ENCODE measurements around the gene RFT1. TPM values are rescaled to one million over a fixed set of nuclear protein-coding genes. Genes with fewer than 3 reads are reported as not detected.
A peak's percentile ranks its signal among the peaks of the same experiment; 100 is the strongest.

RFT1 gene
- total and polyA plus RNA-seq, 2 experiments from 2014 or later: 11.3 to 13.3 TPM

DNA sequence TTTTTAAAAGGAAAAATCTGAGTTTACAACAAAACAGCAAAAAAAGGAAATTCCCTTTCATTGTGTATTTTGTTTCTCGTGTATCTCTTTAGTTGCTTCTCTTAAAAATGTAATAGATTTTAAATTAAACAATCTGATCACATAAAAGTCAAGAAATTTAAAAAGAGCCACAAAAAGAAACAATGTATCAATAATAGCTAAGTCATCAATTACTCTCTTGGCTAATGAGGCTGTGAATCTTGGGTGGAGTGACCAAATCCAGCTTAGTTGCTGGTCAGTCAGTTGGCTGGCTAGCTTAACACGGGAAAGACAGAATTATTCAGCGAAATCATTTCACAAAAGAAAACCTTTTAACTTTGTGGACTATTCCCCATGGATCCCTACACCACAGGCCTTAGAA is 87.6 kb downstream of the RFT1 start:
- Histone ChIP-seq H3K27me3 (ENCODE audit: insufficient read depth) (peaks cover 27% of the 10 kb centered on the region), H3K4me3 (no peak overlapping the region), H3K4me2 (peak overlapping the region; percentile 82), H3K27ac (ENCODE audit: low read depth) (no peak overlapping the region), H3K9me2 (ENCODE audit: insufficient read depth) (no peaks in the 10 kb centered on the region), H3K36me3 (ENCODE audit: insufficient read depth) (no peaks in the 10 kb centered on the region), H3K4me1 (ENCODE audit: insufficient read depth) (peaks cover 23% of the 10 kb centered on the region), H2AFZ (no peak overlapping the region), H3F3A (replicated peaks; ENCODE audit: low read depth) (peaks cover 22% of the 10 kb centered on the region), H4K20me1 (replicated peaks; ENCODE audit: insufficient read depth) (peaks cover 9% of the 10 kb centered on the region), H3K79me2 (replicated peaks; ENCODE audit: insufficient read depth) (peaks cover 60% of the 10 kb centered on the region)
- no peaks in the 10 kb centered on the region; the same call in 2 of the 3 replicates for H3K9me3 Mint-ChIP-seq
- peaks cover 36% of the 10 kb centered on the region for H3K4me1 Mint-ChIP-seq
- H3K27me3 Mint-ChIP-seq (ENCODE audit: insufficient read depth, low read depth, poor library complexity): peaks cover 21% of the 10 kb centered on the region
- H3K27ac Mint-ChIP-seq: no peak overlapping the region
- peaks cover 2% of the 10 kb centered on the region; the same call in 1 of the 3 replicates for H3K36me3 Mint-ChIP-seq (ENCODE audit: low read depth)
- DNase-seq (ENCODE audit: low spot score) (no peak), ATAC-seq (no peak)
- H3K4me3 Mint-ChIP-seq: 0 out of 3 replicates have a peak overlapping the region, but pooled peaks have one; percentile 2
- TF ChIP-seq CREB1 (CRISPR knock-in tag; IDR thresholded peaks at IDR 0.05; ENCODE audit: low read depth): no peak
- TF ChIP-seq POLR2AphosphoS5 (IDR thresholded peaks at IDR 0.05; ENCODE audit: low read depth): no peak

DNA sequence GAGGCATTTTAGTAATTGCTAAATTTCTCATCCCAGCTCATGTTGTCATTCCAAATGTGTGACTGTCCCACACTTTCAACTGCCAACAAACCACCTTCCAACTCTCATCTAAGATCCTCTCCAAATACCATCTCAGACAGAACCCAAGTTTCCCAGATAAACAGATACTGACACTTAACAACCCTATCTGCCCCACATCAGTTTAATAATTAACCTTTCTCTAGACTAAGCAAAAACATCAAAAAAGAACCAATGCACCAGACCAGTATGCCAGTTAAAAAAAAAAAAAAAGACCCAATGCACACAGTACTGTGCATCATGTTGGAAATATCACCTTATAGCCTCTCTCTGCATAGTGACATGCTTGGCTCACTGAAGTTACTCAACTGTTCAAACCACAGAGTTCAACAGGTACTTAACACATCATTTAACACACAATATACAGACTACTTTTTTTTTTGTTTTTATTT is 89.8 kb downstream of the RFT1 start:
- H3K9me3 Mint-ChIP-seq: no peaks in the 10 kb centered on the region
- Histone ChIP-seq H3K4me1 (ENCODE audit: insufficient read depth) (peaks cover 34% of the 10 kb centered on the region), H3K9me2 (ENCODE audit: insufficient read depth) (0 out of 2 replicates have a peak, but pooled peaks cover 6% of the 10 kb centered on the region), H3K79me2 (replicated peaks; ENCODE audit: insufficient read depth) (peaks cover 80% of the 10 kb centered on the region), H2AFZ (no peak overlapping the region), H3K27ac (ENCODE audit: low read depth) (no peak overlapping the region), H3K4me3 (no peak overlapping the region), H3K27me3 (ENCODE audit: insufficient read depth) (peaks cover 17% of the 10 kb centered on the region), H4K20me1 (replicated peaks; ENCODE audit: insufficient read depth) (peaks cover 9% of the 10 kb centered on the region), H3F3A (replicated peaks; ENCODE audit: low read depth) (peaks cover 13% of the 10 kb centered on the region), H3K4me2 (no peak overlapping the region), H3K36me3 (ENCODE audit: insufficient read depth) (no peaks in the 10 kb centered on the region)
- no peak overlapping the region for H3K4me3 Mint-ChIP-seq
- no peak overlapping the region for H3K27ac Mint-ChIP-seq
- DNase-seq (ENCODE audit: low spot score): no peak
- peaks cover 45% of the 10 kb centered on the region for H3K4me1 Mint-ChIP-seq
- TF ChIP-seq, protein P1, sequence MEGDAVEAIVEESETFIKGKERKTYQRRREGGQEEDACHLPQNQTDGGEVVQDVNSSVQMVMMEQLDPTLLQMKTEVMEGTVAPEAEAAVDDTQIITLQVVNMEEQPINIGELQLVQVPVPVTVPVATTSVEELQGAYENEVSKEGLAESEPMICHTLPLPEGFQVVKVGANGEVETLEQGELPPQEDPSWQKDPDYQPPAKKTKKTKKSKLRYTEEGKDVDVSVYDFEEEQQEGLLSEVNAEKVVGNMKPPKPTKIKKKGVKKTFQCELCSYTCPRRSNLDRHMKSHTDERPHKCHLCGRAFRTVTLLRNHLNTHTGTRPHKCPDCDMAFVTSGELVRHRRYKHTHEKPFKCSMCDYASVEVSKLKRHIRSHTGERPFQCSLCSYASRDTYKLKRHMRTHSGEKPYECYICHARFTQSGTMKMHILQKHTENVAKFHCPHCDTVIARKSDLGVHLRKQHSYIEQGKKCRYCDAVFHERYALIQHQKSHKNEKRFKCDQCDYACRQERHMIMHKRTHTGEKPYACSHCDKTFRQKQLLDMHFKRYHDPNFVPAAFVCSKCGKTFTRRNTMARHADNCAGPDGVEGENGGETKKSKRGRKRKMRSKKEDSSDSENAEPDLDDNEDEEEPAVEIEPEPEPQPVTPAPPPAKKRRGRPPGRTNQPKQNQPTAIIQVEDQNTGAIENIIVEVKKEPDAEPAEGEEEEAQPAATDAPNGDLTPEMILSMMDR (conservative IDR thresholded peaks at IDR 0.05; ENCODE audit: low read depth in 2 of 2): no peak
- TF ChIP-seq STAT1 (IDR thresholded peaks at IDR 0.05; ENCODE audit: unreplicated experiment) (no peak), EZH2 (IDR thresholded peaks at IDR 0.05; ENCODE audit: low read depth, unreplicated experiment) (no peak), JUNB (IDR thresholded peaks at IDR 0.05; ENCODE audit: unreplicated experiment) (no peak), NANOG (IDR thresholded peaks at IDR 0.05; ENCODE audit: borderline replicate concordance) (no peak), EZH2phosphoT487 (IDR thresholded peaks at IDR 0.05; ENCODE audit: unreplicated experiment) (no peak), ZNF114 (CRISPR knock-in tag; IDR thresholded peaks at IDR 0.05) (no peak), ZNF331 (CRISPR knock-in tag; IDR thresholded peaks at IDR 0.05; ENCODE audit: low read depth) (no peak)
- TF ChIP-seq, protein P2, sequence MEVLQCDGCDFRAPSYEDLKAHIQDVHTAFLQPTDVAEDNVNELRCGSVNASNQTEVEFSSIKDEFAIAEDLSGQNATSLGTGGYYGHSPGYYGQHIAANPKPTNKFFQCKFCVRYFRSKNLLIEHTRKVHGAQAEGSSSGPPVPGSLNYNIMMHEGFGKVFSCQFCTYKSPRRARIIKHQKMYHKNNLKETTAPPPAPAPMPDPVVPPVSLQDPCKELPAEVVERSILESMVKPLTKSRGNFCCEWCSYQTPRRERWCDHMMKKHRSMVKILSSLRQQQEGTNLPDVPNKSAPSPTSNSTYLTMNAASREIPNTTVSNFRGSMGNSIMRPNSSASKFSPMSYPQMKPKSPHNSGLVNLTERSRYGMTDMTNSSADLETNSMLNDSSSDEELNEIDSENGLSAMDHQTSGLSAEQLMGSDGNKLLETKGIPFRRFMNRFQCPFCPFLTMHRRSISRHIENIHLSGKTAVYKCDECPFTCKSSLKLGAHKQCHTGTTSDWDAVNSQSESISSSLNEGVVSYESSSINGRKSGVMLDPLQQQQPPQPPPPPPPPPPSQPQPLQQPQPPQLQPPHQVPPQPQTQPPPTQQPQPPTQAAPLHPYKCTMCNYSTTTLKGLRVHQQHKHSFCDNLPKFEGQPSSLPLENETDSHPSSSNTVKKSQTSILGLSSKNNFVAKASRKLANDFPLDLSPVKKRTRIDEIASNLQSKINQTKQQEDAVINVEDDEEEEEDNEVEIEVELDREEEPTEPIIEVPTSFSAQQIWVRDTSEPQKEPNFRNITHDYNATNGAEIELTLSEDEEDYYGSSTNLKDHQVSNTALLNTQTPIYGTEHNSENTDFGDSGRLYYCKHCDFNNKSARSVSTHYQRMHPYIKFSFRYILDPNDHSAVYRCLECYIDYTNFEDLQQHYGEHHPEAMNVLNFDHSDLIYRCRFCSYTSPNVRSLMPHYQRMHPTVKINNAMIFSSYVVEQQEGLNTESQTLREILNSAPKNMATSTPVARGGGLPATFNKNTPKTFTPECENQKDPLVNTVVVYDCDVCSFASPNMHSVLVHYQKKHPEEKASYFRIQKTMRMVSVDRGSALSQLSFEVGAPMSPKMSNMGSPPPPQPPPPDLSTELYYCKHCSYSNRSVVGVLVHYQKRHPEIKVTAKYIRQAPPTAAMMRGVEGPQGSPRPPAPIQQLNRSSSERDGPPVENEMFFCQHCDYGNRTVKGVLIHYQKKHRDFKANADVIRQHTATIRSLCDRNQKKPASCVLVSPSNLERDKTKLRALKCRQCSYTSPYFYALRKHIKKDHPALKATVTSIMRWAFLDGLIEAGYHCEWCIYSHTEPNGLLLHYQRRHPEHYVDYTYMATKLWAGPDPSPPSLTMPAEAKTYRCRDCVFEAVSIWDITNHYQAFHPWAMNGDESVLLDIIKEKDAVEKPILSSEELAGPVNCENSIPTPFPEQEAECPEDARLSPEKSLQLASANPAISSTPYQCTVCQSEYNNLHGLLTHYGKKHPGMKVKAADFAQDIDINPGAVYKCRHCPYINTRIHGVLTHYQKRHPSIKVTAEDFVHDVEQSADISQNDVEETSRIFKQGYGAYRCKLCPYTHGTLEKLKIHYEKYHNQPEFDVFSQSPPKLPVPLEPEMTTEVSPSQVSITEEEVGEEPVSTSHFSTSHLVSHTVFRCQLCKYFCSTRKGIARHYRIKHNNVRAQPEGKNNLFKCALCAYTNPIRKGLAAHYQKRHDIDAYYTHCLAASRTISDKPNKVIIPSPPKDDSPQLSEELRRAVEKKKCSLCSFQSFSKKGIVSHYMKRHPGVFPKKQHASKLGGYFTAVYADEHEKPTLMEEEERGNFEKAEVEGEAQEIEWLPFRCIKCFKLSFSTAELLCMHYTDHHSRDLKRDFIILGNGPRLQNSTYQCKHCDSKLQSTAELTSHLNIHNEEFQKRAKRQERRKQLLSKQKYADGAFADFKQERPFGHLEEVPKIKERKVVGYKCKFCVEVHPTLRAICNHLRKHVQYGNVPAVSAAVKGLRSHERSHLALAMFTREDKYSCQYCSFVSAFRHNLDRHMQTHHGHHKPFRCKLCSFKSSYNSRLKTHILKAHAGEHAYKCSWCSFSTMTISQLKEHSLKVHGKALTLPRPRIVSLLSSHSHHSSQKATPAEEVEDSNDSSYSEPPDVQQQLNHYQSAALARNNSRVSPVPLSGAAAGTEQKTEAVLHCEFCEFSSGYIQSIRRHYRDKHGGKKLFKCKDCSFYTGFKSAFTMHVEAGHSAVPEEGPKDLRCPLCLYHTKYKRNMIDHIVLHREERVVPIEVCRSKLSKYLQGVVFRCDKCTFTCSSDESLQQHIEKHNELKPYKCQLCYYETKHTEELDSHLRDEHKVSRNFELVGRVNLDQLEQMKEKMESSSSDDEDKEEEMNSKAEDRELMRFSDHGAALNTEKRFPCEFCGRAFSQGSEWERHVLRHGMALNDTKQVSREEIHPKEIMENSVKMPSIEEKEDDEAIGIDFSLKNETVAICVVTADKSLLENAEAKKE (CRISPR knock-in tag; IDR thresholded peaks at IDR 0.05): no peak
- no peaks in the 10 kb centered on the region for H3K36me3 Mint-ChIP-seq (ENCODE audit: low read depth)
- peaks cover 7% of the 10 kb centered on the region for H3K27me3 Mint-ChIP-seq (ENCODE audit: insufficient read depth, low read depth, poor library complexity)
- no peak for ATAC-seq
